ENCODE data around the gene TMEM176B.

DNA sequence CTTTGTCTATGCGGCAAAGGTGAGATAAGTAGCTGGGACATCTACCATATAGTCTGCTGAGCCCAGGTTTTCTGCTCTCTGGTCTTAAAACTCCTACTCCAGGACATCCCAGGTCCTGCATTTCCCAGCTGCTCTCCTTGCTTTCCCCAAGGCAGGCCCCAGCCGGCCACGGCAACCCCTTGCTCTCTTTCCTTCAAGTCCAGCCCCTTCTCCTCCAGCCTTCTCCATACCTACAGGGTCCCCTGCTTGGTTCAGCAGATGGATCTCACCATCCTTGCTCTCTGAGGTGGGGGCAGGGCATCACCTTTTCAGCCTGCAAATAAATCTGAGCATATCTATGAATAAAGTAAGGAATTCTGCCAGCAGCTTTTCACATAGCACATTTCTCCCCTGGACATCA, 54.3 kb downstream of the TMEM176B start:
- TF ChIP-seq GATA2 (IDR thresholded peaks at IDR 0.05; ENCODE audit: low read depth, low read length), result no peak
- TF ChIP-seq GATA3 (IDR thresholded peaks at IDR 0.05; ENCODE audit: low read depth, low read length), result no peak

Measured in SH-SY5Y (cell line).